ENCODE data around the gene PIAS4. TPM values are rescaled to one million over a fixed set of nuclear protein-coding genes. Genes with fewer than 3 reads are reported as not detected.

Gene PIAS4
- total RNA-seq, 1 experiment from 2014 or later = 45.9 TPM

GRCh38 chr19:4030981-4031380 lies 23.4 kb downstream of the PIAS4 start:
- H3K4me3 Mint-ChIP-seq = no peak overlapping the region
- H3K9me3 Mint-ChIP-seq = no peaks in the 10 kb centered on the region
- no peaks in the 10 kb centered on the region for H3K27me3 Mint-ChIP-seq (ENCODE audit: low read depth)
- no peaks in the 10 kb centered on the region for H3K4me1 Mint-ChIP-seq
- ATAC-seq = no peak
- no peak for TF ChIP-seq ZNF671 (CRISPR knock-in tag; IDR thresholded peaks at IDR 0.05)
- no peak for TF ChIP-seq TCF7 (CRISPR knock-in tag; IDR thresholded peaks at IDR 0.05; ENCODE audit: low read depth)
- TF ChIP-seq ZNF121 (CRISPR knock-in tag; IDR thresholded peaks at IDR 0.05) = no peak
- peaks cover 17% of the 10 kb centered on the region for H3K36me3 Mint-ChIP-seq
- no peak overlapping the region for H3K27ac Mint-ChIP-seq
- CTCF ChIA-PET = no interaction called here
- no peak for DNase-seq (ENCODE audit: low spot score)
- POLR2A ChIA-PET = no interaction called here

- DNase-seq (ENCODE audit: low spot score) (no peak), ATAC-seq (no peak)
- no peaks in the 10 kb centered on the region for H3K4me1 Mint-ChIP-seq
- peaks cover 13% of the 10 kb centered on the region for H3K36me3 Mint-ChIP-seq
- CTCF ChIA-PET = no interaction called here
- H3K27me3 Mint-ChIP-seq (ENCODE audit: low read depth) = no peaks in the 10 kb centered on the region
- POLR2A ChIA-PET = no interaction called here
- no peak overlapping the region for H3K4me3 Mint-ChIP-seq
- H3K9me3 Mint-ChIP-seq = no peaks in the 10 kb centered on the region
- no peak overlapping the region for H3K27ac Mint-ChIP-seq
- TF ChIP-seq ZSCAN18 (CRISPR knock-in tag; IDR thresholded peaks at IDR 0.05) (no peak), FOXP1 (CRISPR knock-in tag; IDR thresholded peaks at IDR 0.05; ENCODE audit: borderline replicate concordance) (no peak), CBFB (CRISPR knock-in tag; IDR thresholded peaks at IDR 0.05; ENCODE audit: low read depth) (no peak), USF1 (CRISPR knock-in tag; IDR thresholded peaks at IDR 0.05) (no peak), CREM (CRISPR knock-in tag; IDR thresholded peaks at IDR 0.05) (no peak)
These were observed 23.9 kb downstream of the PIAS4 start for GRCh38 chr19:4031420-4031819.

- CTCF ChIA-PET = interaction anchor here (0.5 kb wide), 1 partner anchor 45 kb away, joined by 3 read pairs; no protein-coding TSS in a partner anchor
- no peaks in the 10 kb centered on the region for H3K9me3 Mint-ChIP-seq
- TF ChIP-seq ZNF532 (CRISPR knock-in tag; IDR thresholded peaks at IDR 0.05; ENCODE audit: borderline replicate concordance) = no peak
- no peak for TF ChIP-seq ZNF281 (CRISPR knock-in tag; IDR thresholded peaks at IDR 0.05)
- TF ChIP-seq NR3C1 (CRISPR knock-in tag; conservative IDR thresholded peaks at IDR 0.05; ENCODE audit: low read depth) = no peak
- no peak for TF ChIP-seq USF2 (CRISPR knock-in tag; IDR thresholded peaks at IDR 0.05)
- no peak for TF ChIP-seq ZNF512 (CRISPR knock-in tag; IDR thresholded peaks at IDR 0.05; ENCODE audit: borderline replicate concordance)
- TF ChIP-seq ZNF263 (CRISPR knock-in tag; IDR thresholded peaks at IDR 0.05; ENCODE audit: low read depth) = no peak
- no peak for TF ChIP-seq TP53 (CRISPR knock-in tag; IDR thresholded peaks at IDR 0.05)
- TF ChIP-seq FOXP4 (CRISPR knock-in tag; IDR thresholded peaks at IDR 0.05) = no peak
- no peaks in the 10 kb centered on the region for H3K27me3 Mint-ChIP-seq (ENCODE audit: low read depth)
- ATAC-seq (no peak), DNase-seq (ENCODE audit: low spot score) (no peak)
- H3K4me3 Mint-ChIP-seq = no peak overlapping the region
- H3K27ac Mint-ChIP-seq = no peak overlapping the region
- POLR2A ChIA-PET = no interaction called here
- H3K4me1 Mint-ChIP-seq = no peaks in the 10 kb centered on the region
- peaks cover 6% of the 10 kb centered on the region for H3K36me3 Mint-ChIP-seq
These were observed 24.9 kb downstream of the PIAS4 start for GRCh38 chr19:4032436-4032835.

Measured in WTC11 (cell line).